ENCODE data around the gene CCDC92.

Gene CCDC92

DNA sequence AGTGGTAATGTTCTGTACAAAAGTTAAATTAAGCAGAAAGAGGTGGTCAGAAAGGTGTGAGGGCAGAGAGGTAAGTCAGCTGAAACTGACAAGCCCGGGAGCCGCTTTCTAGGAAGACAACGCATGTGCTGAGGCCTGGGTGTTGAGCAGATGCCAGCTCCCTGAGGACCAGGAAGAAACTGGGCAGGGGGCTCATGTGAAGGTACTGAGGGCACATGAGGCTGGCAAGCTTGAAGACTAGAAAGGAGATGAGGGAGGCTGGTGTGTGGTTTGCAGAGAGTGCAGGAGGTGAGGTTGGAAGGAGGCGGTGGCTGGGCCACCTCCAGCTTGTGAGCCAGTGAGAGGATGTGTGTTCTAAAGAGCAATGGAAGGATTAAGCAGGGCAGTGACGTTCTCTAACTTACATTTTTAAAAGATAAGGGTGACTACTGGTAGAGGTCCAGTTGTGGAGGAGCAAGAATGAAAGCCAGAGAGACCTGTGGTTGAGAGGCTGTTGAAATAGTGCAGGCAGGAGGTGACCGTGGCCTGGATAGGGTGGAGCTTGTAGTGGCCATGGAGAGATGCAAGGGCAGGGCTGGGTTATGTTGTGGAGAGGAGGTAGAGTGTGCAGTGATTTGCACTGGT is 29.5 kb upstream of the CCDC92 start:
- H3K79me2 ChIP-seq (ENCODE audit: insufficient read depth, low read length) = no peaks in the 10 kb centered on the region
- no peaks in the 10 kb centered on the region for H3K9me3 ChIP-seq (ENCODE audit: insufficient read depth, low read length)
- no peak overlapping the region for H3K9ac ChIP-seq (ENCODE audit: low read length)
- no peak overlapping the region for H3K4me2 ChIP-seq (ENCODE audit: low read depth, low read length, poor library complexity, severe bottlenecking)
- no peaks in the 10 kb centered on the region for H4K20me1 ChIP-seq (ENCODE audit: low read depth, low read length)
- no peak overlapping the region for H3K4me3 ChIP-seq (ENCODE audit: insufficient read depth, low read length, poor library complexity, severe bottlenecking)
- no peaks in the 10 kb centered on the region for H3K36me3 ChIP-seq (ENCODE audit: low read length)
- no peaks in the 10 kb centered on the region for H3F3A ChIP-seq (ENCODE audit: insufficient read depth)
- no peak for TF ChIP-seq EZH2phosphoT487 (conservative IDR thresholded peaks at IDR 0.05; ENCODE audit: low read length)
- TF ChIP-seq, protein P1, sequence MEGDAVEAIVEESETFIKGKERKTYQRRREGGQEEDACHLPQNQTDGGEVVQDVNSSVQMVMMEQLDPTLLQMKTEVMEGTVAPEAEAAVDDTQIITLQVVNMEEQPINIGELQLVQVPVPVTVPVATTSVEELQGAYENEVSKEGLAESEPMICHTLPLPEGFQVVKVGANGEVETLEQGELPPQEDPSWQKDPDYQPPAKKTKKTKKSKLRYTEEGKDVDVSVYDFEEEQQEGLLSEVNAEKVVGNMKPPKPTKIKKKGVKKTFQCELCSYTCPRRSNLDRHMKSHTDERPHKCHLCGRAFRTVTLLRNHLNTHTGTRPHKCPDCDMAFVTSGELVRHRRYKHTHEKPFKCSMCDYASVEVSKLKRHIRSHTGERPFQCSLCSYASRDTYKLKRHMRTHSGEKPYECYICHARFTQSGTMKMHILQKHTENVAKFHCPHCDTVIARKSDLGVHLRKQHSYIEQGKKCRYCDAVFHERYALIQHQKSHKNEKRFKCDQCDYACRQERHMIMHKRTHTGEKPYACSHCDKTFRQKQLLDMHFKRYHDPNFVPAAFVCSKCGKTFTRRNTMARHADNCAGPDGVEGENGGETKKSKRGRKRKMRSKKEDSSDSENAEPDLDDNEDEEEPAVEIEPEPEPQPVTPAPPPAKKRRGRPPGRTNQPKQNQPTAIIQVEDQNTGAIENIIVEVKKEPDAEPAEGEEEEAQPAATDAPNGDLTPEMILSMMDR (IDR thresholded peaks at IDR 0.05; ENCODE audit: insufficient read depth, low read length, poor library complexity, severe bottlenecking) = no peak
- H3K27me3 ChIP-seq (ENCODE audit: low read length) = no peaks in the 10 kb centered on the region
- no peak overlapping the region for H2AFZ ChIP-seq (ENCODE audit: low read depth, low read length, severe bottlenecking)
- no peaks in the 10 kb centered on the region for H3K9me2 ChIP-seq (replicated peaks; ENCODE audit: insufficient read depth, low read length)
- no peak overlapping the region for H3K27ac ChIP-seq (ENCODE audit: low read depth, low read length)

DNA sequence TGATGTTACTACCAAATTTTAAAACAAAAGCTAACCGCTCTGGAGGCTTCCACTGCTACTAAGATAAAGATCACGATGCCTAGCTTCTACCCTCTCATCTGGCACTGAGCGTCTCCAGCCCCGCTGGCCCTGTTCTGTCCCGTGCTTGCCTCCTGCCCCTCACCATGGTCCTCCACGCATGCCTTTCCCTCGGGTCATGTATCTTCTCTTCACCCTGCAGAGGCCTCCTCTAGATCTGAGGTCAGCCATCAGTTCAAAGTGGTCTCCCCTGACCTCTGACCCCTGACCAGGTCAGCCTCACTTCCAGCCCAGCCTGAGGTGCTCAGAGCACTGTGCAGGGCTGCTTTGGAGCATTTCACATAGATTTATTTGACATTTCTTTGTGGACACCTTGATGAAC is 28.7 kb upstream of the CCDC92 start:
- Histone ChIP-seq H3K27ac (ENCODE audit: low read depth, low read length) (no peak overlapping the region), H3K4me2 (ENCODE audit: low read depth, low read length, poor library complexity, severe bottlenecking) (no peak overlapping the region), H3K27me3 (ENCODE audit: low read length) (no peaks in the 10 kb centered on the region), H3F3A (ENCODE audit: insufficient read depth) (no peaks in the 10 kb centered on the region), H4K20me1 (ENCODE audit: low read depth, low read length) (no peaks in the 10 kb centered on the region), H3K4me3 (ENCODE audit: insufficient read depth, low read length, poor library complexity, severe bottlenecking) (no peak overlapping the region), H2AFZ (ENCODE audit: low read depth, low read length, severe bottlenecking) (no peak overlapping the region), H3K9me3 (ENCODE audit: insufficient read depth, low read length) (no peaks in the 10 kb centered on the region), H3K36me3 (ENCODE audit: low read length) (no peaks in the 10 kb centered on the region), H3K9ac (ENCODE audit: low read length) (no peak overlapping the region), H3K79me2 (ENCODE audit: insufficient read depth, low read length) (no peaks in the 10 kb centered on the region), H3K9me2 (replicated peaks; ENCODE audit: insufficient read depth, low read length) (no peaks in the 10 kb centered on the region)
- TF ChIP-seq, protein P1 (IDR thresholded peaks at IDR 0.05; ENCODE audit: insufficient read depth, low read length, poor library complexity, severe bottlenecking) = no peak
- no peak for TF ChIP-seq EZH2phosphoT487 (conservative IDR thresholded peaks at IDR 0.05; ENCODE audit: low read length)

DNA sequence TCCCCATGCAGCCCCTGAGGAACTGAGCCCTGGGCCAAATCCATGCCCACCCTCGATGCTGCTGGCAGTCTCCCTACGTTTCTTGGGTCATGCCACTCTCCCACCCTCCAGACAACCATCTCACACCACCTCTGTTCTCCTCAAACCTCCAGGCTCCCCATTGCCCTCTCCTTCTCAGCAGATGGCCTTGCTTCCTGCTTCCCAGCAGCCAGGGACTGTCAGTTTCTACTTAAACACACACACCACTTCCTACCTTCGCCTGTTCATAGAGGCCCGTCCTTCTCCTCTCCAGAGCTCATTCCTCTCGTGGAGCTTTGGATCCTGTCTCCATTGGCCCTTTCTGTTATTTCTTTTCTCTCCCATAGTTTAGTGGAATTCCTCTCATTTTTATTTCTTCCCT is 27.5 kb upstream of the CCDC92 start:
- H3K9me3 ChIP-seq (ENCODE audit: insufficient read depth, low read length) = no peaks in the 10 kb centered on the region
- no peaks in the 10 kb centered on the region for H3K27me3 ChIP-seq (ENCODE audit: low read length)
- H2AFZ ChIP-seq (ENCODE audit: low read depth, low read length, severe bottlenecking) = no peak overlapping the region
- H3K9me2 ChIP-seq (replicated peaks; ENCODE audit: insufficient read depth, low read length) = no peaks in the 10 kb centered on the region
- H3K9ac ChIP-seq (ENCODE audit: low read length) = no peak overlapping the region
- no peak overlapping the region for H3K4me2 ChIP-seq (ENCODE audit: low read depth, low read length, poor library complexity, severe bottlenecking)
- H3F3A ChIP-seq (ENCODE audit: insufficient read depth) = no peaks in the 10 kb centered on the region
- no peaks in the 10 kb centered on the region for H3K36me3 ChIP-seq (ENCODE audit: low read length)
- H3K4me3 ChIP-seq (ENCODE audit: insufficient read depth, low read length, poor library complexity, severe bottlenecking) = no peak overlapping the region
- H3K79me2 ChIP-seq (ENCODE audit: insufficient read depth, low read length) = no peaks in the 10 kb centered on the region
- TF ChIP-seq EZH2phosphoT487 (conservative IDR thresholded peaks at IDR 0.05; ENCODE audit: low read length) = no peak
- TF ChIP-seq, protein P1 (IDR thresholded peaks at IDR 0.05; ENCODE audit: insufficient read depth, low read length, poor library complexity, severe bottlenecking) = no peak
- no peaks in the 10 kb centered on the region for H4K20me1 ChIP-seq (ENCODE audit: low read depth, low read length)
- H3K27ac ChIP-seq (ENCODE audit: low read depth, low read length) = no peak overlapping the region
